Fibroblast of mammary gland (primary cell): Measurements from ENCODE around the gene CFAP97.
A peak's percentile ranks its signal among the peaks of the same experiment; 100 is the strongest.

ENCODE experiments used
- DNase-seq: peaks from one replicate; pipeline ENCODE4 v3.0.0-alpha.2; 2010; ENCODE audit warnings: low read depth
- H3K4me3 ChIP-seq: 2 replicates; pipeline ENCODE4 v1.5.1; 2011; ENCODE audit warnings: low read depth, mild to moderate bottlenecking, low read length, moderate library complexity; ENCODE audit not compliant: control insufficient read depth
- TF ChIP-seq, protein P1 (sequence below): conservative IDR thresholded peaks from 2 replicates; pipeline ENCODE4 v1.5.1; 2011; ENCODE audit warnings: low read depth, low read length, inconsistent platforms; ENCODE audit not compliant: control insufficient read depth, insufficient read depth

Gene CFAP97

DNA sequence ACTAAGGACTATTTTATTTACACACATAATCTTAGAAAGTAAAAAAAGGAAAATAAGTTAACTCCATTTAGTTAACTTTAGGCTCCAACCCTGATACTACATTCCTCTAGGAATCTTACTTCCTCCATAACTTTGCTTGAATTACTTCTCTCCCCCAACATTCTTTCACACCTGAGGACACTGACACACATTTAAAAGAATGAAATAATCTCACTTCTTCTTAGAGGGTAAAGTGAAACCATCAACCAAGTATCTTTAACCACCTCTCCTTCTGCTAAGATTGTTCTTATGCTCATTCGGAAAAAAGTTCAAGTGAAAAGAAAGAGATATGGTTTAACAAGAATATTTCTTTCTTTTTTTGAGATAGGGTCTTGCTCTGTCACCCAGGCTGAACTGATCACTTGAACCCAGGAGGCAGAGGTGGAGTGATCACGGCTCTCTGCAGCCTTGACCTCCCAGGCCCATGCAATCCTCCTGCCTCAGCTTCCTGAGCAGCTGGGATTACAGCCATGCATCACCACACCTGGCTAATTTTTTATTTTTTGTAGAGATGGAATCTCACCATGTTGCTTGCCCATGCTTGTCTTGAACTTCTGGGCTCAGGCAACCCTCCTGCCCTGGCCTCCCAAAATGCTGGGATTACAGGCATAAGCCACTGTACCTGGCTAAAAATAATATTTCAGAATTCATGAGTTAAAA lies 32.3 kb downstream of the CFAP97 start:
- no peak overlapping the region for H3K4me3 ChIP-seq
- no peak for DNase-seq
- TF ChIP-seq, protein P1, sequence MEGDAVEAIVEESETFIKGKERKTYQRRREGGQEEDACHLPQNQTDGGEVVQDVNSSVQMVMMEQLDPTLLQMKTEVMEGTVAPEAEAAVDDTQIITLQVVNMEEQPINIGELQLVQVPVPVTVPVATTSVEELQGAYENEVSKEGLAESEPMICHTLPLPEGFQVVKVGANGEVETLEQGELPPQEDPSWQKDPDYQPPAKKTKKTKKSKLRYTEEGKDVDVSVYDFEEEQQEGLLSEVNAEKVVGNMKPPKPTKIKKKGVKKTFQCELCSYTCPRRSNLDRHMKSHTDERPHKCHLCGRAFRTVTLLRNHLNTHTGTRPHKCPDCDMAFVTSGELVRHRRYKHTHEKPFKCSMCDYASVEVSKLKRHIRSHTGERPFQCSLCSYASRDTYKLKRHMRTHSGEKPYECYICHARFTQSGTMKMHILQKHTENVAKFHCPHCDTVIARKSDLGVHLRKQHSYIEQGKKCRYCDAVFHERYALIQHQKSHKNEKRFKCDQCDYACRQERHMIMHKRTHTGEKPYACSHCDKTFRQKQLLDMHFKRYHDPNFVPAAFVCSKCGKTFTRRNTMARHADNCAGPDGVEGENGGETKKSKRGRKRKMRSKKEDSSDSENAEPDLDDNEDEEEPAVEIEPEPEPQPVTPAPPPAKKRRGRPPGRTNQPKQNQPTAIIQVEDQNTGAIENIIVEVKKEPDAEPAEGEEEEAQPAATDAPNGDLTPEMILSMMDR = no peak

DNA sequence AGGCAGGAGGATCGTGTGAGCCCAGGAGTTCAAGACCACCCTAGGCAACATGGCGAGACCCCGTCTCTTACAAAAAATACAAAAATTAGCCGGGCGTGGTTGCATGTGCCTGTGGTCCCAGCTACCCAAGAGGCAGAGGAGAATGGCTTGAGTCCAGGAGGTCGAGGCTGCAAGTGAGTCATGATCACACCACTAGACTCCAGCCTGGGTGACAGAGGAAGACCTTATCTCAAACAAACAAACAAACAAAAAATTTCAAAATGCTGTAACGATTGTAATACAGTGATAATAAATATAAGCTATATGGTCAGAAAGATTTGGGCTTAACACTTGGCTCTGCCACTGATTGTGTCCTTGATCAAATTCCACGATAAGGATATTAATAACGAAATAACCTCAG lies 36.6 kb downstream of the CFAP97 start:
- DNase-seq = peak; percentile 35
- TF ChIP-seq, protein P1 = no peak
- H3K4me3 ChIP-seq = no peak overlapping the region

DNA sequence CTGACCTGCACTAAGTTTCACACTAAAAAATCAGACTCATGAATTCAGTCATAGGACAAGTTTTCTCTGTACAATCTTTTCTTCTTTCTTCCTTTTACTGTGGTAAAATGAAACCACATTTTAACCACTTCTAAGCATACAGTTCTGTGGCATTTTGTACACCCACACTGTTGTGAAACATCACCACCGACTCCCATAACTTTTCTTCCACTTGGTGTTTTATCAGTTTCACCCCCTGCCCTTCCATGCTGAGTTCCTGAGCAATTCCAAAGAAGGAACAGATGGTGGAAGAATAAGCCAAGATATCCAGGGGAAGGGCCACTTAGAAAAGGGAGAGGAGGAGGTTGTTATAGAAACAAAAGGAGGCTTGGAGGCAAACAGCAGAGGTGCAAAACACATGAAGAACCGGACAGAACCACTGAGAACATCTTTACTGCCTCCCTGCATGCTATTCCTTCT lies 38.2 kb downstream of the CFAP97 start:
- H3K4me3 ChIP-seq = no peak overlapping the region
- TF ChIP-seq, protein P1 = no peak
- peak; percentile 88 for DNase-seq

DNA sequence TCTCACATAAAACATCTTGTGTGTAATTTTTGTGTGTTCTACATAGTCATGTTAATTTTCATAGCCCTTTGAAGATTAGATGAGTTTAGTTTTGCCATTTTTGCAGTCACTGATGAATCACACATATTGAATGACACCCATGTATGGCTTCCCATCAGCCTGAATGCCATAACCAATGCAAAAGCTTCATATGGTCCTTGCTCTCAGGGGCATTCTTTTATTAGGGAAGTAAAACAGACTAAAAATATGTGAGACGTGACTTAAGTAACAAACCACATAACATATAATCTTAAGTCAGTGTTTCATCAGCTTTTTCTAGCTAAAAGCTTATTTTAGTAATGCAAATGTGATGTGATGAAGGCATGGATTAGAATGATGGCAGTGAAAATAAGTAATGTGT lies 52.5 kb downstream of the CFAP97 start:
- TF ChIP-seq, protein P1 = no peak
- no peak for DNase-seq

DNA sequence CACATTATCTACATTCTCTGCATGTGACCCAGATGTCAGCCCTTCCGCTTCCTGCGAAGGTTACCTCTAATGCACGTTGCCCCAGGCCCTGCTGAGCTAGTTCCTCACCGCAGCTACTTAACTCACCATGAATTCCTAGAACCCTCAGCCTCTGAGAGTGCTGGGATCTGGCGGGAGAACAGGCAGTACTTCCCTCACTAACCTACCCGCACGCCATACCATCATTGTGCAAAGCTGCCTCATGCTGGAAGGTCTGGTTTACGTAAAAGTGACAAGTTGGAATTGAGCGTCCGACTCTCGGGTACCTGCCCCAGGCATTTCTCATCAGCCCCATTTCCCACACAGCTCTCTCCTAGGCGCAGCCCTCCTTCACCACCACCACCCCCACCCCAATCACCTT lies 54.4 kb downstream of the CFAP97 start:
- no peak overlapping the region for H3K4me3 ChIP-seq
- no peak for DNase-seq
- TF ChIP-seq, protein P1 = no peak

More for the DNA sequence above, 52.5 kb downstream of the CFAP97 start:
- no peak overlapping the region for H3K4me3 ChIP-seq

DNA sequence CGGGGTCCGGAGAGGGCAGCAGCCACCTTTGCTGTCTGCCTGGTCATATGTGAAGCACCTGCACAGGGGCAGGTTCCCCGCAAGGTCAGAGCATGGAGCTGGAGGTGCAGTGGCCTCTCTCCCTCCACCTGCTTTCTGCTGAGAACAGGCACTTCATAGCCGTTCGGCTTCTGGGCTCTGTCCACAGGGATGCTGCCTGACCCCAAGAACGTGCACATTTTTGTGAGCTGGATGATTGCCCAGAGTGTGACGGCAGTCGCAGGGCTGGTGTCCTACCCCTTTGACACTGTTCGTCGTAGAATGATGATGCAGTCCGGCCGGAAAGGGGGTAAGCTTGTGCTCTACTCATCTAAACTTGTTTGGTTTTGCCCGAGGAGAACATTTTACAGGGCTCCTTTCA lies 58.2 kb downstream of the CFAP97 start:
- TF ChIP-seq, protein P1 = no peak
- DNase-seq = no peak
- no peak overlapping the region for H3K4me3 ChIP-seq
